ENCODE measurements around the gene DNM1. TPM values are rescaled to one million over a fixed set of nuclear protein-coding genes. Genes with fewer than 3 reads are reported as not detected.

Gene DNM1
- polyA plus RNA-seq, 3 donors, result 0.05 to 4.9 (median 0.56) TPM

- Histone ChIP-seq H3K4me3 (replicated peaks in 1 of 3; ENCODE audit: low read depth in 2 of 3, low read length in 3 of 3) (no peak overlapping the region), H3K79me2 (ENCODE audit: insufficient read depth, low read length) (peaks cover 12% of the 10 kb centered on the region), H3K9me3 (replicated peaks in 1 of 2; ENCODE audit: control insufficient read depth in 1 of 2, insufficient read depth in 1 of 2, low read length in 2 of 2) (no peaks in the 10 kb centered on the region), H4K20me1 (ENCODE audit: insufficient read depth, low read length) (no peaks in the 10 kb centered on the region), H3K4me2 (replicated peaks; ENCODE audit: extremely low read depth, low read length, poor library complexity, severe bottlenecking) (no peak overlapping the region), H3K9ac (ENCODE audit: insufficient read depth, low read length, poor library complexity, severe bottlenecking) (no peak overlapping the region), H2AFZ (ENCODE audit: insufficient read depth, low read depth, low read length, poor library complexity, severe bottlenecking) (no peak overlapping the region), H3K27me3 (ENCODE audit: control insufficient read depth in 2 of 2, insufficient read depth in 2 of 2, low read length in 2 of 2) (peaks cover 0 to 5% of the 10 kb centered on the region in 2 donors), H3K36me3 (replicated peaks in 1 of 2; ENCODE audit: control insufficient read depth in 1 of 2, insufficient read depth in 2 of 2, low read length in 2 of 2) (peaks cover 43 to 61% of the 10 kb centered on the region in 2 donors), H3K4me1 (ENCODE audit: control insufficient read depth in 1 of 2, insufficient read depth in 2 of 2, low read length in 2 of 2) (peaks cover 16 to 20% of the 10 kb centered on the region in 2 donors), H3K27ac (ENCODE audit: low read depth in 1 of 2, low read length in 2 of 2) (no peak overlapping the region)
- H3K9me3 Mint-ChIP-seq, result peaks cover 0 to 2% (median under 1%) of the 10 kb centered on the region in 7 donors
- WGBS (ENCODE audit: insufficient coverage), result no CpG with 5 or more reads among the region's 2 CpGs
- peak overlapping the region in 1 of 7 donors; percentile 48 for H3K27ac Mint-ChIP-seq
- peaks cover 23% of the 10 kb centered on the region for H3K4me1 Mint-ChIP-seq
- no peaks in the 10 kb centered on the region for H3K27me3 Mint-ChIP-seq (ENCODE audit: low read depth in 3 of 3)
- no peak for DNase-seq
- no peak overlapping the region for H3K4me3 Mint-ChIP-seq
- intact Hi-C loops (cut with micrococcal nuclease), result no loop called here
- TF ChIP-seq CTCF (IDR thresholded peaks at IDR 0.05), result no peak
- peaks cover 45 to 67% of the 10 kb centered on the region in 2 donors for H3K36me3 Mint-ChIP-seq
These were observed 15.8 kb upstream of the DNM1 start for GRCh38 chr9:128187361-128187760.

DNA sequence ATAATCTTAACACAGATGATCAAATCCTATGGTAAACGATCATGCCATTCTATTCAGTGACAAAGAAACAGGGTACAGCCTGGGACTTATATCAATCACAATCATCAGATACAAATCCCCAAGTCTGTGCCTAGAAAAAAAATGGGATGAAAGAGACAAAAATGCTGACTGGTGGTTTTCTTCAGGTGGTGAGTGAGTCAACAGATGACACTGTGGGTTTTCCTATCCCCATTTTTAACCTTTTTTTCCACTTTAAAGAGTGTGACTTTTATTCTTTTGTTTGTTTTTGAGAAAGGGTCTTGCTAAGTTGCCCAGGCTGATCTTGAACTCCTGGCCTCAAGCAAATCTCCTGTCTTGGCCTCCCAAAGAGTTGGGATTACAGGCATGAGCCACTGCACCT lies 15.0 kb upstream of the DNM1 start:
- H3K4me3 Mint-ChIP-seq, result no peak overlapping the region
- no peaks in the 10 kb centered on the region for H3K9me3 Mint-ChIP-seq
- peaks cover 0 to 7% (median 3%) of the 10 kb centered on the region in 3 donors for H3K27me3 Mint-ChIP-seq (ENCODE audit: low read depth in 3 of 3)
- intact Hi-C loops (cut with micrococcal nuclease), result no loop called here
- peaks cover 36 to 52% of the 10 kb centered on the region in 2 donors for H3K36me3 ChIP-seq (replicated peaks in 1 of 2; ENCODE audit: control insufficient read depth in 1 of 2, insufficient read depth in 2 of 2, low read length in 2 of 2)
- H3K27ac Mint-ChIP-seq, result peak overlapping the region in 1 of 7 donors; percentile 37
- H4K20me1 ChIP-seq (ENCODE audit: insufficient read depth, low read length), result no peaks in the 10 kb centered on the region
- no peak overlapping the region for H3K9ac ChIP-seq (ENCODE audit: insufficient read depth, low read length, poor library complexity, severe bottlenecking)
- peaks cover 0 to 12% of the 10 kb centered on the region in 2 donors for H3K27me3 ChIP-seq (ENCODE audit: control insufficient read depth in 2 of 2, insufficient read depth in 2 of 2, low read length in 2 of 2)
- H2AFZ ChIP-seq (ENCODE audit: insufficient read depth, low read depth, low read length, poor library complexity, severe bottlenecking), result no peak overlapping the region
- H3K4me2 ChIP-seq (replicated peaks; ENCODE audit: extremely low read depth, low read length, poor library complexity, severe bottlenecking), result no peak overlapping the region
- H3K9me3 ChIP-seq (replicated peaks in 1 of 2; ENCODE audit: control insufficient read depth in 1 of 2, insufficient read depth in 1 of 2, low read length in 2 of 2), result no peaks in the 10 kb centered on the region
- no peak for DNase-seq
- peaks cover 12% of the 10 kb centered on the region for H3K79me2 ChIP-seq (ENCODE audit: insufficient read depth, low read length)
- no CpG with 5 or more reads among the region's 1 CpG for WGBS (ENCODE audit: insufficient coverage)
- peaks cover 23 to 27% of the 10 kb centered on the region in 2 donors for H3K4me1 ChIP-seq (ENCODE audit: control insufficient read depth in 1 of 2, insufficient read depth in 2 of 2, low read length in 2 of 2)
- H3K27ac ChIP-seq (ENCODE audit: low read depth in 1 of 2, low read length in 2 of 2), result no peak overlapping the region
- H3K4me1 Mint-ChIP-seq, result peaks cover 27% of the 10 kb centered on the region
- peaks cover 39 to 59% of the 10 kb centered on the region in 2 donors for H3K36me3 Mint-ChIP-seq
- TF ChIP-seq CTCF (IDR thresholded peaks at IDR 0.05), result no peak
- no peak overlapping the region for H3K4me3 ChIP-seq (replicated peaks in 1 of 3; ENCODE audit: low read depth in 2 of 3, low read length in 3 of 3)
